Measurements from ENCODE around the gene MOCOS.
"Not testable (repeated sequence)": the region's sequence is repeated elsewhere in the genome, so short reads cannot be mapped to it uniquely, and the experiment has no call there.

The MOCOS gene, protein sequence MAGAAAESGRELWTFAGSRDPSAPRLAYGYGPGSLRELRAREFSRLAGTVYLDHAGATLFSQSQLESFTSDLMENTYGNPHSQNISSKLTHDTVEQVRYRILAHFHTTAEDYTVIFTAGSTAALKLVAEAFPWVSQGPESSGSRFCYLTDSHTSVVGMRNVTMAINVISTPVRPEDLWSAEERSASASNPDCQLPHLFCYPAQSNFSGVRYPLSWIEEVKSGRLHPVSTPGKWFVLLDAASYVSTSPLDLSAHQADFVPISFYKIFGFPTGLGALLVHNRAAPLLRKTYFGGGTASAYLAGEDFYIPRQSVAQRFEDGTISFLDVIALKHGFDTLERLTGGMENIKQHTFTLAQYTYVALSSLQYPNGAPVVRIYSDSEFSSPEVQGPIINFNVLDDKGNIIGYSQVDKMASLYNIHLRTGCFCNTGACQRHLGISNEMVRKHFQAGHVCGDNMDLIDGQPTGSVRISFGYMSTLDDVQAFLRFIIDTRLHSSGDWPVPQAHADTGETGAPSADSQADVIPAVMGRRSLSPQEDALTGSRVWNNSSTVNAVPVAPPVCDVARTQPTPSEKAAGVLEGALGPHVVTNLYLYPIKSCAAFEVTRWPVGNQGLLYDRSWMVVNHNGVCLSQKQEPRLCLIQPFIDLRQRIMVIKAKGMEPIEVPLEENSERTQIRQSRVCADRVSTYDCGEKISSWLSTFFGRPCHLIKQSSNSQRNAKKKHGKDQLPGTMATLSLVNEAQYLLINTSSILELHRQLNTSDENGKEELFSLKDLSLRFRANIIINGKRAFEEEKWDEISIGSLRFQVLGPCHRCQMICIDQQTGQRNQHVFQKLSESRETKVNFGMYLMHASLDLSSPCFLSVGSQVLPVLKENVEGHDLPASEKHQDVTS

DNA sequence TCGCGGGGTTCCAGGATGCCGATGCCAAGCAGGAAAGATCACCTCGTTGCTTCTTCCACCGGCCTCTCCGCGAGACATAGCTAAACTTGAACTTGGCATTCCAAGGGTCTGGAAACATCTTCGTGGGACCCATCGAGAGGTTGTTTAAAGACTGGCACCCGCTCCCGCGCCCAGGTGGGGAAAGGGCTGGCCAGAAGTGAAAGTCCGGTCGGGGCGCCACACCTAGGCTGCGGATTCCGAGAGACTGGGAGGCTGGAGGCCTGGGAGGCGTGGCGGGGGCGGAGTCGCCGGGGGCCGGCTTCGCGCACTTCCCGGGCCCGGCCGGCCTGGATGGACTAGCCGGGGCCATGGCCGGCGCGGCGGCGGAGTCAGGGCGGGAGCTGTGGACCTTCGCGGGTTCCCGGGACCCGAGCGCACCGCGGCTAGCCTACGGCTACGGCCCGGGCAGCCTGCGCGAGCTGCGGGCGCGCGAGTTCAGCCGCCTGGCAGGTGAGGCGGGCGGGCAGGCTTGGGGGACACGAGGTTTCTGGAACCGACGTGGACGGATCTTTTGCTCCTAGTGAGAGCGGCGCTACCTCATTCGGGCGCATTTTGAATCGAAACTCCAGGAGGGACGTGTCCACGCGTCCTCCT, at the start of gene MOCOS:
Gene MOCOS (plus strand): TSS at position 305 of the 633 bp plus-strand sequence. CDS start 43 bp downstream, at position 348.
- peak in 9 of 10 donors; percentile 27 to 90 (median 60) for DNase-seq
- intact Hi-C loops (cut with DNase I) = no loop called here

DNA sequence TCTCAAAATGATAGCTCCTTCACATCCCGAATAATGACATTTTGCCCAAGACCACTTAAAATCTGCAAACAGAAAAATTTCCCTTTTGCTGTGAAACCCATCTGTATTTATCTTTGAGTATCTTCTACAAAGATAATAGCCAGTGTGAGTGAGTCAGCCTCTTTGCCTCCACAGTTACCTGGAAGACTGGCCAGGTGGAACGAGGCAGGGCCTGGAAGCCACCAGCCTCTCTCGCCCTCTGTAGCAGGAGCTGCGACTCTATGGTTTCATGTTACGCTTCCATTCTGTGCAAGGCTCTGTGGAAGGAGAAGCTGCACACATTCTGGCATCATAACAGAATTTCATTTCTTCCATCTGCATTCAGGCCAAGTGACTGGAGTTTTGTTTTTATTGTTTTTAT, 48.1 kb upstream of the MOCOS start:
- DNase-seq = no peak
- intact Hi-C loops (cut with DNase I) = no loop called here

DNA sequence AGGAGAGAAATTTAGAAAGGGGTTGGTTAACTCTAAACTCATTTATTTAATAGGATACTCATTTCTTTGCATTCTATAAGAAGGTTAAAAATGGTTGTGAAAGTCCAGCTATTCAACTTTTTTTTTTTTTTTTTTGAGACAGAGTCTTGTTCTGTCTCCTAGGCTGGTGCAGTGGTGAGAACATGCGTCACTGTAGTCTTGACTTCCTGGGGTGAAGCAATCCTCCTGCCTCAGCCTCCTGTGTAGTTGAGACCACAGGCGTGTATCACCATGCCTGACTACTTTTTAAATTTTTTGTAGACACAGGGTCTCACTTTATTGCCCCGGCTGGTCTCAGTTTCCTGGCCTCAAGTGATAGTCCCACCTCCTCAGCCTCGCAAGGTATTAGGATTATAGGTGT, 45.7 kb upstream of the MOCOS start:
- no peak for DNase-seq
- intact Hi-C loops (cut with DNase I) = no loop called here

DNA sequence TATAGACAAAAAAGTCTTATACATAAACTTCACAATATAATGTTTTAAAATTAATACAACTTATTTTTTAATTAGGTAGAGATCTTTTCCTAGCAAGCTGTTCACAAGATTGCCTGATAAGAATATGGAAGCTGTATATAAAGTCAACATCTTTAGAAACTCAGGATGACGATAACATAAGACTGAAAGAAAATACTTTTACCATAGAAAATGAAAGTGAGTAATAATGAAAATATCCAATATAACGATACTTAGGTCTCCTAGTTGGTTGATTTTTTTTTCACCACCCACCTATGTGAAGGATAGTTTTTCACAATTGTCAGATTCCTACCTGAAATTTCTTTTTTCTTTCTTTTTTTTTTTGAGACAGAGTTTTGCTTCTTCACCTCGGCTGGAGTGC, 44.5 kb upstream of the MOCOS start:
- no peak for DNase-seq
- intact Hi-C loops (cut with DNase I) = no loop called here

DNA sequence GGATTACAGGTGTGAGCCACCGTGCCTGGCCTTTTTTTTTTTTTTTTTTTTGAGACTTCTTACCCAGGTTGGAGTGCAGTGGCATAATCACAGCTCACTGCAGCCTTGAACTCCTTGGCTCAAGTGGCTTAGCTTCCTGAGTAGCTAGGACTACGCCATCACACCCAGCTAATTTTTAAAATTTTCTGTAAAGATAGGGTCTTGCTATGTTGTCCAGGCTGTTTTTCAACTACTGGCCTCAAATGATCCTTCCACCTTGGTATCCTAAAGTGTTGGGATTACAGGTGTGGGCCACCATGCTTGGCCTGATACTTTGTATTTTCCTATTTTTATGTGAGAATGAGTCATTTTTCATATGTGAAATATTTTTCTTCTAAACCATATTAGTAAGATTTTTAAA, 43.9 kb upstream of the MOCOS start:
- no peak for DNase-seq
- intact Hi-C loops (cut with DNase I) = no loop called here

DNA sequence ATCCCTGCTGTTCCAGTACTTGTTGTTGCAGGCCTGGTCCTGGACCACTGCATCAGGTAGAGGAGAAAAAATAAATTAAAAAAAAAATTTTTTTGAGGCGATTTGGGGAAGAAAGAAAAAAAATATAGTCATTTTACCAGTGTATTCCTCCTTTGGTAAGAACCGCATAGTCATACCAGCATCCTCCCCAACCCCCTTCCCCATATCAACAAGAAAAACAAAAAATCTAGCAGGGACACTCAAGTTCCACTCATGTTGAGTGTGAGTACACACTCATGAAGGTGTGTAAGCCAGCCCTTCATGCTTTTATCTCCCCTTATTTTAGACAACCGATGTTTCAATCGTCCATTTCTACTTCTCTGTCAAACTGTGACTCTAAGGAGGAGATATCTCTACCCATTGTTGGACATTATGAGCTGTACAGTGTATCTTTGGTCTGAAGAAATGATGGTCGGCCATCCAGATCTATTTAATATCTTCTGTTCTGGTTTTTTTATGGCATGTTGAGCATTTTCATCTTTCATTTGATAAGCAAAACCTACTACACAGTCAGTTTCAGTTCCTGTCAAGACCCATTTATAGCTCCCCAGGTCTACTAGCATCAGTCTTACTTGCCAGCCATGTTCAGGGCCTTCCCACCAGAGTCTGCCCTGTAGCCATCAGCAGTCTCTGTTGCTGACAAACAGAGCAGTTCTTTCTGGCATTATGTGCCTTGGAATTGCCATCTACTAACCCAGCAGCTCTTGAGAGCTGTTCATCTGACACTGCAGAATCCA, 37.6 kb upstream of the MOCOS start:
- DNase-seq = no peak
- intact Hi-C loops (cut with DNase I) = no loop called here

DNA sequence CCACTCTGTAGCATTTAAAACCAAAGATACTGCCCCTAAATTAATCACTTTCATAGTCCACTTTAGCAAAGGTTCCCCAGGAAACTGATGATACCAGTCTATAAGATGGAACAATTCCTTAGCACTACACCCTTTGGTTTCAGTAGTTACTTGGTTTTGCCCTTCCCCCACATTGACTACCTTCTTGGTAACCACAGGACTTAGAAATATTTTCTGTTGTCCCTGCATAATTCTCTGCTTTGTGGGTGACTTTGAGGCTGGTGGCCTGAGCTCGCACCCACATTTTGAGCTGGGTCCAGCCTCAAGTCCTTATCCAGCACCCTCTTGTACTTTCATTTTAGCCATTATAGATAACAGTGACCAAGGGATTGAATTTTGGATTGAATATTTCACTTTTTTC, 34.5 kb upstream of the MOCOS start:
- intact Hi-C loops (cut with DNase I) = no loop called here
- DNase-seq = no peak

DNA sequence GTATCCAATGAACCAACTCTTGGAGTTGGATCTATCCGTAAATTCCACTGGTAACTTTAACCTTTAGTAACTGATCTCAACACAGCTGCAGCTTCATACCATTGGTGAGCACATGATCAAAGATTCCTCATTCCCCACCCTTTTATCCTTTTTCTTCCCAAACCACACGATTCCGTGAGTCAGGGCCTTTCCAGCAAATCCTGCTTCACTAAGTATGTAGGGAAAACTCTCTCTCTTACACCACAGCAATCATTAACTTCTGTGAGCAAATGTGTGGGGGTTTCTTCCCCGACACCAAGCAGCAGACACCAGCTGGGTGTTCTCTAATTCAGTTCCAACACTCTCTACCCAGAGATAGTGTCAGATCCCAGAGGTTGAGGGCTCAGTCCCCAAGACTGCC, 34.1 kb upstream of the MOCOS start:
- intact Hi-C loops (cut with DNase I) = no loop called here
- DNase-seq = no peak

DNA sequence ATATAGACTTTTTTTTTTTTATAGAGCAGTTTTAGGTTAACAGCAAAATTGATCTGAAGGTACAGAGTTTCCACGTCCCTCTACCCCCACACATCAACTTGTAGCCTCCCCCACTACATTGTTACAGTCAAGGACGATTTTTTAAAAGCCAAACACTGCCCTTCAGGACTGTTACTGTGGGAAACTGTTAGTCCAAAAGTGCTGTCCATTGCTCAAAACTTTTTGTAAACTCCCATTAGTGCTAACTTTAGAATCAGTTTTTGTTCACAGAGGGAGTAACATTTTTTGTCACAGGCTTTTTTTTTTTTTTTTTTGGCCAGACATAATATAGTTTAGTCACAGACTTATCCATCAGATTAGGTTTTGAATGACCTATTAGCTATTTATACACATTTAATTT, 33.5 kb upstream of the MOCOS start:
- intact Hi-C loops (cut with DNase I) = no loop called here
- DNase-seq = no peak

DNA sequence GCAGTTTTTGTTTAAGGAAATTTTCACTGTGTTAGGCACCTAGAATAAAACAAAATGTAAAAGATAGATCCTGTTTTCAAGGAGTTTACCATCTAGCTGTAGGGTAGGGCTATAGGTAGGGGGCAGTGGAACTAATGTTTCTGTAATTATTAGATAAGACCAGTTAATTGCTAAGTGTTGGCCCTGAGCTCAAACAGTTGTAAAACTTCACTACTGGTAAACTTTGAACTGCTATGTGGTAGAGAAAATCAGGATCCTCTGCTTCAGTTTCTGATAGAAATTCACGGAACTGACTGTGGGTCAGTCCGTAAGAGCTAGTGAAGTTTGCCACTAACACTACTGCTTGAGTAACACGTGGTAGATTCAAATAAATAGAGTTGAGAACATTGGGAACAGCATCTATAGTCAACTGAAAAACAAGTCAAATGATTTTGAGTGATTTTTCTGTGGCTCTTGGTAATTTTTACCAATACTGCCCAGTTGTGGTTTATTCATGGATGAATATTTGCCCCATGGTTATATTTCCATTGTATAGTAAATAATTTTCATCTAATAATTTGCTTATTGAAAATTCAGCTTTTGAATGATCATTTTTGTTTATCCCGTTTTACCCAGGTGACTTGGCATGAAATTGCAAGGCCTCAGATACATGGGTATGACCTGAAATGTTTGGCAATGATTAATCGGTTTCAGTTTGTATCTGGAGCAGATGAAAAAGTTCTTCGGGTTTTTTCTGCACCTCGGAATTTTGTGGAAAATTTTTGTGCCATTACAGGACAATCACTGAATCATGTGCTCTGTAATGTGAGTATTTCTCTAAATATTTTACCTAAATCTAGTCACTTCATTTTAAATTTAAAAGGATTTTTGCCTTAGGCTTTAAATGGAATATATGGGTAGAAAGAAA, 31.2 kb upstream of the MOCOS start:
- no peak for DNase-seq
- intact Hi-C loops (cut with DNase I) = no loop called here

DNA sequence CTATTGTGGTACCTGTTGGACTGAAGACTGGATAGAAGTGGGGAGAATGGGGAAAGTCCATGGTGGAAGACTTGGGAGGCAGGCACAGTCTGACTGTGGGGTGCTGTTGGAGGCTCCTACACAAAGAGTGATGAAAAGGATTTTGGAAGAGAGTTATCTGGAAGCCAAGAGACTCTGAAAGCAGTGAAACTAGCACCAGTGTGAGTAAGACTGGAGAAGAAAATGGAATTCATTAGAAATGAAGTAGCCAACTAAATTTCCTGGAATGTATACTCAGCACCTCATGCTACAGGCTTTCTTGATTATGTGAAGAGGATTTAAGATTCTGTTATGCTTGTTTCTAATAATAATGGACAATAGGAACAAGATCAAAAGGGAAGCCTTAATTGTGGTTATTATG, 29.9 kb upstream of the MOCOS start:
- intact Hi-C loops (cut with DNase I) = no loop called here
- DNase-seq = no peak

DNA sequence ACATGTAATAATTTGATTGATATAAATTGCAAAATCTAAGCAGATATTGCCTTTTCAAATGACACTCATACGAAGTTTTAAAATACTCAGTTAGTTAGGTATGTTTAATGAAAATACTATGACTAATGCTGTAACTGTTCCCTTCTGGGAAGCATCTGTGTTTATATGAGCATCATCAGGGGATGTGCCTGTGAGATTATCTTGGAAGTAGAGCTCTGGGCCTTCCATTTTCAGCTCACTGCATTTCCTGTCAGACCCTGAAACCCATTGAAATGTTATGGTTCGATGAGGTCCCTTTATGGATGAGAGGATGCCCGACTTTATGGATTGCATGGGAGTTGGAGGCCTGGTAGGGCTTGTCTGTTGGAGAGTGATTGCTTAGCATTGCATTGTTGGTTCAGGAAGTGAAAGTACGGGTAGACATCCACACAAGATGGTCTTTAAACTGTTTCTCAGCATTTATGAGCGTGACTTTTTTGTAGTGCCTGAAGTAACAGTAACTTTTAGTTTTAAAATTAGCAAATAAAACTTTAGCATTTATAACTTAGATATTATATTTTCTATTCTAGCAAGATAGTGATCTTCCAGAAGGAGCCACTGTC, 28.9 kb upstream of the MOCOS start:
- DNase-seq = no peak
- intact Hi-C loops (cut with DNase I) = no loop called here

DNA sequence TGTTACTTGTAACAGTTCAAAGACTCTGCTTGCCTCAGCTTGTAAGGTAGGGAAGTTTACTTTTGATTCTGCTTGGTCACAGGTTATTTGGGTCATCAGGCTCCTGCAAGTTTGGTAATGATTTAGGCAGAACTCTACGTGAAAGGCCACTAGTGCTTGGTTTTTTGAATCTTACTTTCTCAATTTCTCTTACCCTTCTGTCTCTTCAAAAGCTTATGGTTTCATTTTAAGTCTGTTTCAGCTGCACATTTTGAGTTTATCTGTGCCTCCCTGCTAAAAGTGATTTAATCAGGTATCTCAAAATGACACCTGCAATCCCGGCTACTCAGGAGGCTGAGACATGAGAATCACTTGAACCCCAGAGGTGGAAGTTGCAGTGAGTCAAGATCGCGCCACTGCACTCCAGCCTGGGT, 26.3 kb upstream of the MOCOS start:
- DNase-seq = no peak
- intact Hi-C loops (cut with DNase I) = no loop called here

DNA sequence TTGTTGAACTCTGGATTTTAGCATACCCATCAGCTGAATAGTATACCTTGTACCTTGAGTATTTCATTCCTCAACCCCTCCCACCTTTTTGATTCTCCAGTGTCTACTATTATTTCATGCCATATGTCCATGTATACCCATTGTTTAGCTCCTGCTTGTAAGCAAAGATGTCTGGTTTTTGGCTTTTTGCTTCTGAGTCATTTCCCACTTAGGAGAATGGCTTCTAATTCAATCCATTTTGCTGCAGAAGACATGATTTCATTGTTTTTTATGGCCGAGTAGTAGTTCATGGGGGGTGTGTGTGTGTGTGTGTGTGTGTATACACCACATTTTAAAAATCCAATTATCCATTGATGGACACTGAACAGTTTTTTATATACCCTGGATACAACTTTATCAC, 24.3 kb upstream of the MOCOS start:
- DNase-seq = no peak
- intact Hi-C loops (cut with DNase I) = no loop called here

DNA sequence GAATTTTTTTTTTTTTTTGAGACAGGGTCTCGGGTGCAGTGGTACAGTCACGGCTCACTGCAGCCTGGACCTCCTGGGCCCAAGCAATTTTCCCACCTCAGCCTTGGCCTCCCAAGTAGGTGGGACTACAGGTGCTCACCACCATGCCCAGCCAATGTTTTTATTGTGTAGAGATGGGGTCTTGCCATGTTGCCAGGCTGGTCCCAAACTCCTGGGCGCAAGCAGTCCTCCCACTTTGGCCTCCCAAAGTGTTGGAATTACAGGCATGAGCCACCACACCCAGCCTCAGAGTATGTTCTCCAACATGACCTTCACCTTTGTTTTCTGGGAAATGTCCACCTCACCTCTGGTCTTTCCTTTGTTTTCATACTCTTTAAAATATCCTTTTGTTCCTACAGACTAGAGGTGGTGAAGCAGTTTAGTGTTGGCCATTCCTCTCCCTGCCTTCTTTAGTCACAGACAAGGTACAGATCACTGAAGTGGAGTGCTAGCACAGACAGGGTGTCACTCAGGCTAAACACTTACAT, 19.5 kb upstream of the MOCOS start:
- intact Hi-C loops (cut with DNase I) = no loop called here
- DNase-seq = no peak

DNA sequence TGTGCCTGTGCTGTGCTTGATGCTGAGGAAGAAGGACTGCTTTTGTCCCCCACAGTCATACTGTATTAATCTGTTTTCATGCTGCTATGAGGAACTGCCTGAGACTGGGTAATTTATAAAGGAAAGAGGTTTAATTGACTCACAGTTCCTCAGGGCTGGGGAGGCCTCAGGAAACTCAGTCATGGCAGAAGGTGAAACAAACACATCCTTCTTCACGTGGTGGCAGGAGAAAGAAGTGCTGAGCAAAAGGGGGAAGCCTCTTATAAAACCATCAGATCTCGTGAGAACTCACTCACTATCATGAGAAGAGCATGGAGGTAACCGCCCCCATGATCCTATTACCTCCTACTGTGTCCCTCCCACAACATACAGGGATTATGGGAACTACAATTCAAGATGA, 19.0 kb upstream of the MOCOS start:
- DNase-seq; intact Hi-C loops (cut with DNase I): not testable (repeated sequence)

DNA sequence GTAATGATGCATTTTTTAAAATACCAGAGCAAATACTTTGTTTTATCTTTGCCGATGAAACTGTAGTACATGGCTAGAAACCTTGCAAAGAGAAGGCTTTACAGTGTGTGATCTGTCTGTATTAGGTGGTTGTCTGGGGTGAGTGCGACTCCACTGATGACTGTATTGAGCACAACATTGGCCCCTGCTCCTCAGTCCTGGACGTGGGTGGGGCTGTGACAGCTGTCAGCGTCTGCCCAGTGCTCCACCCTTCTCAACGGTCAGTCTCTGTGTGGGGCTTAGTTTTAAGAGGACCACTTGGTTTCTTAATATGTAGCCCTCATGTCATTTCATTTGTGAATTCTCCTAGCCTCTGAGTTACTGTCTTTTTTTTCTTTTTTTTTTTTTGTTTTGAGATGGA, 17.4 kb upstream of the MOCOS start:
- intact Hi-C loops (cut with DNase I) = no loop called here
- DNase-seq = no peak

DNA sequence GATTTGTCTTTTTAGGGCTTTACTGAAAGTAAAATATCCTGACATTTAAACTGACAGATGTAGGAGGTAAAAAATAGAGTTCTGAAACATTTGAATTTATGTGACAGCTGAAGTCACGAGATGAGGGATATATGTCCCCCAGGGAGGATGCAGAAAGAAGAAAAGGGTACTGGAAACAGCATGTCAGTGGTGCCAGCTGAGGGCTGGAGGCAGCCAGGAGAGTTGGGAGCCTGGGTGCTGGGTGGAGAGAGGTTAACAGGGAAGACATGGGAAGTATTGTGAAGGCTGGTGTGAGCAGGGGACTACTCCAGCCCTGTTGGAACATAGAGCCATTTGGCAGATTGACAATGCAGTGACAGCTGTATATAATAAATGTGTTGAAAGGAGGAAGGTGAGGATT, 11.8 kb upstream of the MOCOS start:
- intact Hi-C loops (cut with DNase I) = no loop called here
- peak in 1 of 10 donors; percentile 61 for DNase-seq

DNA sequence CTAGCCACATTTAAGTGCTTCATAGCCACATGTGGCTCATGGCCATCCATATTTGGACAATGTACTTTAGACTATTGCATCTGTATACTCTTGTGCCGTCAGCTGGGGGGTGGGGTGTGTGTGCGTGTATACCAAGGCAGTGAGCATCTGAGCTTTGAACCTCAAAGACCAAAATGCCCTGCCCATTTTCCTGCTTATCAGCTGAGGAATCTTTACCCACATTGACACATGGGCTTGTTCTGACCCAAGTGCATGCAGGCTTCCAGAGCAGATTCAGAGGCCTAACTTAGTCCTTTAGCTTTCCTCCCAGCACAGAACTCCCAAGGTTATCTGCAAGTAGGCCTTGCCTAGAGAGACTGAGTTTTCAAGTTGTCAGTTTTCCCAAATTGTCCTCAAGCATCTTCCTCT, 11.1 kb upstream of the MOCOS start:
- intact Hi-C loops (cut with DNase I) = no loop called here
- DNase-seq = no peak
